Parathyroid adenoma (tissue), 2 donors: ENCODE data around the gene TAS2R1.

Experiments
- H2AFZ ChIP-seq: fragments of 300-600 bp; sonication (generic); one replicate; pipeline ENCODE4 v1.7.0; 2017; ENCODE audit warnings: antibody characterized with exemption, mild to moderate bottlenecking
- H3K27ac ChIP-seq: fragments of 300-600 bp; sonication (generic); one replicate; pipeline ENCODE4 v1.7.0; 2017
- H3K27me3 ChIP-seq: fragments of 300-600 bp; sonication (generic); one replicate; pipeline ENCODE4 v1.7.0; 2017; ENCODE audit warnings: low read length; ENCODE audit not compliant: control insufficient read depth, insufficient read depth
- H3K36me3 ChIP-seq: fragments of 300-600 bp; sonication (generic); one replicate; pipeline ENCODE4 v1.7.0; 2017; ENCODE audit warnings: low read length; ENCODE audit not compliant: control insufficient read depth, insufficient read depth
- H3K4me1 ChIP-seq: fragments of 300-600 bp; sonication (generic); one replicate; pipeline ENCODE4 v1.7.0; 2017; ENCODE audit warnings: control low read depth
- H3K4me2 ChIP-seq: fragments of 300-600 bp; sonication (generic); one replicate; pipeline ENCODE4 v1.7.0; 2017; ENCODE audit warnings: low read length
- H3K4me3 ChIP-seq: fragments of 300-600 bp; sonication (generic); one replicate; pipeline ENCODE4 v1.7.0; 2017; ENCODE audit warnings: low read depth, low read length
- H3K79me2 ChIP-seq: fragments of 300-600 bp; sonication (generic); one replicate; pipeline ENCODE4 v1.7.0; 2017; ENCODE audit warnings: control low read depth
- H3K9ac ChIP-seq: fragments of 300-600 bp; sonication (generic); one replicate; pipeline ENCODE4 v1.7.0; 2017; ENCODE audit warnings: mild to moderate bottlenecking
- H3K9me3 ChIP-seq: fragments of 300-600 bp; sonication (generic); one replicate; pipeline ENCODE4 v1.7.0; 2017; ENCODE audit warnings: low read length; ENCODE audit not compliant: control insufficient read depth
- TF ChIP-seq, protein P1 (sequence below): fragments of 300-600 bp; sonication (generic); IDR thresholded peaks from one replicate; pipeline ENCODE4 v1.7.0; 2017; ENCODE audit warnings: antibody characterized with exemption, mild to moderate bottlenecking
- donor health status: primary hyperparathyroidism.

TAS2R1 gene

DNA sequence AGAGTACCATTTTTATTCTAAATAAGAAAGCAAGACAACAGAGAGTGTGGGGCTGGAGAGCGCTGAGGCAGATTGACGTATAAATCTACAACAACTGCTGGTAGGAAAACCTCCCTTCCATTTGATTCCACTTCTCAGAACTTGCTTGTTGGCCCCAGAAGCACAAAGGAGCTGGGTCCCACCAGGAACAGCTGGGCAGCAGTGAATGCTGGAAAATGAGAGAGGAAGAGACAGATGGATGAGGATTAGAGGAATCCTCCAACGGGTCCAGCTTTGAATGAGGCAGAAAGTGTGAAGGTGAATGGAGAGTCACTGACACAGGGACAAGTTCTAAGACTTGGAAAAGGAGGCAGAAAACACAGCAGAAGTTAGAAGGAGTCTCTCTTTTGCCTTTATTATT lies 14.8 kb downstream of the TAS2R1 start:
- TF ChIP-seq, protein P1, sequence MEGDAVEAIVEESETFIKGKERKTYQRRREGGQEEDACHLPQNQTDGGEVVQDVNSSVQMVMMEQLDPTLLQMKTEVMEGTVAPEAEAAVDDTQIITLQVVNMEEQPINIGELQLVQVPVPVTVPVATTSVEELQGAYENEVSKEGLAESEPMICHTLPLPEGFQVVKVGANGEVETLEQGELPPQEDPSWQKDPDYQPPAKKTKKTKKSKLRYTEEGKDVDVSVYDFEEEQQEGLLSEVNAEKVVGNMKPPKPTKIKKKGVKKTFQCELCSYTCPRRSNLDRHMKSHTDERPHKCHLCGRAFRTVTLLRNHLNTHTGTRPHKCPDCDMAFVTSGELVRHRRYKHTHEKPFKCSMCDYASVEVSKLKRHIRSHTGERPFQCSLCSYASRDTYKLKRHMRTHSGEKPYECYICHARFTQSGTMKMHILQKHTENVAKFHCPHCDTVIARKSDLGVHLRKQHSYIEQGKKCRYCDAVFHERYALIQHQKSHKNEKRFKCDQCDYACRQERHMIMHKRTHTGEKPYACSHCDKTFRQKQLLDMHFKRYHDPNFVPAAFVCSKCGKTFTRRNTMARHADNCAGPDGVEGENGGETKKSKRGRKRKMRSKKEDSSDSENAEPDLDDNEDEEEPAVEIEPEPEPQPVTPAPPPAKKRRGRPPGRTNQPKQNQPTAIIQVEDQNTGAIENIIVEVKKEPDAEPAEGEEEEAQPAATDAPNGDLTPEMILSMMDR = no peak
- no peaks in the 10 kb centered on the region for H3K27me3 ChIP-seq
- H3K4me1 ChIP-seq = no peaks in the 10 kb centered on the region
- no peak overlapping the region for H2AFZ ChIP-seq
- H3K9me3 ChIP-seq = no peaks in the 10 kb centered on the region
- no peak overlapping the region for H3K4me2 ChIP-seq
- no peak overlapping the region for H3K27ac ChIP-seq
- no peaks in the 10 kb centered on the region for H3K36me3 ChIP-seq
- no peak overlapping the region for H3K9ac ChIP-seq
- H3K4me3 ChIP-seq = no peak overlapping the region
- no peaks in the 10 kb centered on the region for H3K79me2 ChIP-seq

DNA sequence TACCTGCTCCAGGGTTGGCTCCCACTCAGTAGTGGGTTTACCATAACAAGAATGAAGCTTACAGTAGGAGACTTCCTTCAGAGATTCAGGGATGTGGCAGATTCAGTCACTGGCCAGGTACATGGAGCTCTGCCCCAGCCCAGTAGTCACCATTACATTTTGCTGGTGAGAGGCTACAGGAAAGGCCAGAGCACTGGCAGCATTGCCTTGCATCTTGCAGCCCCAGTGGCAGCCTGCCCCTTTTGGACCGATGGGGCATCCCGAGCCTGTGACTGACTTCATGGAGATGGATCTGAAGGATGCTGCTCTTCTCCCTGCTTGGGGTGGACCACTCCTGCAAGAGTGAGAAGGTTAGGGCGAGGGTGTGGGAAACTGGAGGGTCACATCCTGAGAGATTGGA lies 16.8 kb downstream of the TAS2R1 start:
- no peak overlapping the region for H3K4me3 ChIP-seq

DNA sequence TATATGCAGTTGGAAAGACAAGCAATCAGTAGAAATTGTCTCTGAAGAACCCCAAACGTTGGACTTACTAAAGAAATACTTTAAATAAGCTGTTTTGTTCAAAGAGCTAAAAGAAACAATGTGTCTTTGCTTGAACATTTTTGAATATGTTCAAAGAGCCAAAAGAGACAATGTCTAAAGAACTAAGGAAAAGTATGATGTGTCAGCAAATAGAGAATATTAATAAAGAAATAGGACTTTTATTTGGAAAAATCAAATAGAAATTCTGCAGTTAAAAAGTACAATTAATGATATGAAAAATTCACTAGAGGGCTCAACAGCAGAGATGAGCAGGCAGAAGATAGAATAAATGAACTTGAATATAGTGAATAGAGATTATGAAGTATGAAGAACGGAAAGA lies 19.2 kb downstream of the TAS2R1 start:
- Histone ChIP-seq H3K4me1 (no peaks in the 10 kb centered on the region), H3K27ac (no peak overlapping the region), H3K4me2 (no peak overlapping the region), H3K9ac (no peak overlapping the region), H3K4me3 (no peak overlapping the region), H2AFZ (no peak overlapping the region), H3K79me2 (no peaks in the 10 kb centered on the region), H3K9me3 (no peaks in the 10 kb centered on the region), H3K27me3 (no peaks in the 10 kb centered on the region), H3K36me3 (no peaks in the 10 kb centered on the region)
- TF ChIP-seq, protein P1 = no peak

More for the DNA sequence above, 16.8 kb downstream of the TAS2R1 start:
- Histone ChIP-seq H3K4me1 (no peaks in the 10 kb centered on the region), H3K79me2 (no peaks in the 10 kb centered on the region), H3K27me3 (no peaks in the 10 kb centered on the region), H3K9me3 (no peaks in the 10 kb centered on the region), H2AFZ (no peak overlapping the region), H3K27ac (no peak overlapping the region), H3K9ac (no peak overlapping the region), H3K4me2 (no peak overlapping the region), H3K36me3 (no peaks in the 10 kb centered on the region)
- TF ChIP-seq, protein P1 = no peak

DNA sequence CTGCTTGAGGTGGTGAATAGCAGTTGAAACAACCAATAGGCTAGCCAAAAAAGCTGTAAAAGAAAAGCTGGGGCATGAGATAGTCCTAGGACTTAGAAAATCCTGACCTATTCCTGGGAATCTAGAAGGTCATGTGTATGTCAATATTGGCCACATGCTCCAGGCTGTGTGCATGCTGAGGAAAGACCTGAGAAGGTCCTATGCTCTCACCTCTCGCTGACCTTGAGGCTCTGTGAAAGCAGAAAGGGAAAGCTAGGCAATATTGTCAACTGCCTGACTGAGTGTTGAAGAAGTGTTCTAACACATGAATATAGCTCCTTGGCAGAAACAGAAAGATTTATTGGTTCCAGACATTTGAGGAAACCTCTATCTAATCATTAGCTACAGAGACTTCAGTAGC lies 19.8 kb downstream of the TAS2R1 start:
- Histone ChIP-seq H3K27ac (no peak overlapping the region), H3K27me3 (no peaks in the 10 kb centered on the region), H3K36me3 (no peaks in the 10 kb centered on the region), H3K79me2 (no peaks in the 10 kb centered on the region), H3K4me3 (no peak overlapping the region), H3K4me1 (no peaks in the 10 kb centered on the region), H2AFZ (no peak overlapping the region), H3K4me2 (no peak overlapping the region), H3K9ac (no peak overlapping the region), H3K9me3 (no peaks in the 10 kb centered on the region)
- TF ChIP-seq, protein P1 = no peak

DNA sequence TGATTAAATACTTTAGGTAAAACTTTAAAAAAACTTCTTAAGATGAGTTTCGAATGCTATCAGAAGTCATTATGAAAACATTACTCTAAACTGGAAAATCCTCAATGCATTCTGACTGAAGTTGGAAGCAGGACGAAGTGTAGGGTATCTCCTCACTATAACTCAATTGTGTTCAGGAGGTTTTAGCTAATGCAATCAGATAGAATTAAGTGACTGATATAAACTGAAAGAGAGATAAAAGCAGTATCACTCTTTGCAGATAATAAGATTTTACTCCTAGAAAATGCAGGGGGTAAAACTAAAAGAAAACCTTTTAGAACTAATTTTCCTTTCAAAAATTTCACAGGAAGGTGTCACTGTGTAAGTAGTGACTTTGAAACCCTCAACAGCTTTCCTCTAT lies 22.1 kb downstream of the TAS2R1 start:
- Histone ChIP-seq H3K27me3 (no peaks in the 10 kb centered on the region), H3K27ac (no peak overlapping the region), H3K4me3 (no peak overlapping the region), H3K9ac (no peak overlapping the region), H2AFZ (no peak overlapping the region), H3K4me1 (no peaks in the 10 kb centered on the region), H3K36me3 (no peaks in the 10 kb centered on the region), H3K9me3 (no peaks in the 10 kb centered on the region), H3K4me2 (no peak overlapping the region), H3K79me2 (no peaks in the 10 kb centered on the region)
- TF ChIP-seq, protein P1 = no peak
